ENCODE data around the gene MGAT4B.

Gene MGAT4B

DNA sequence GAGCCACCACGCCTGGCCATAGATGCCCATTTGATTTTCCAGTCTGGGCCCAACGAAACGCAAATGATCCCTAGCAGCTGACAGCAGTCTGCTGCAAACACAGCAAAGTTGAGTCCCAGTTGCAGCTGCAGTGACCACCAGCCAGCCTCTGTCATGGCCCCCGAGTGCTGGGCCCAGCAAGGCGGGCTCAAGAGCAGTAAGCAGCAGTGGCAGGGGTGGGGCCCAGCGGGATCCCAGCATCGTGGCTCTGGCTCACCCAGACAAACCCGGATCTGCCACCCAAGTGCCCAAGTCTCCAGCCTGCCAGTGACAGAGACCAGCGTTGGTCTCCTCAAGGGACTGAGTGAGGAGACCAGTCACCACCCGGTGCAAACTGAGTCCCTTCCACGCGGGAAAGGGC, 19.8 kb downstream of the MGAT4B start:
- no peak overlapping the region for H4K91ac ChIP-seq (ENCODE audit: low read depth, low read length)
- H3K23ac ChIP-seq (ENCODE audit: low read length), result no peak overlapping the region
- H2AK5ac ChIP-seq (ENCODE audit: low read length), result no peak overlapping the region
- H3K4me2 ChIP-seq (ENCODE audit: low read length), result no peak overlapping the region
- H3K4ac ChIP-seq (ENCODE audit: low read depth, low read length), result no peak overlapping the region
- H2BK120ac ChIP-seq (ENCODE audit: insufficient read depth, low read length, poor library complexity), result no peak overlapping the region
- no CpG with 5 or more reads among the region's 12 CpGs for WGBS (ENCODE audit: extremely low coverage, insufficient coverage, insufficient read length)
- H2BK12ac ChIP-seq (ENCODE audit: low read length), result no peak overlapping the region
- no peak overlapping the region for H3K27ac ChIP-seq (ENCODE audit: low read depth, low read length)
- H3K18ac ChIP-seq (ENCODE audit: low read length), result no peak overlapping the region
- no peaks in the 10 kb centered on the region for H3K9me3 ChIP-seq (ENCODE audit: insufficient read depth, low read depth, low read length)
- no peaks in the 10 kb centered on the region for H3K79me1 ChIP-seq (ENCODE audit: low read length)
- H3K4me1 ChIP-seq (ENCODE audit: control insufficient read depth in 1 of 2, insufficient read depth in 2 of 2, low read length in 2 of 2), result peaks cover 4 to 6% of the 10 kb centered on the region in 2 experiments
- H3K9ac ChIP-seq (ENCODE audit: low read length), result no peak overlapping the region
- no peaks in the 10 kb centered on the region for H3K27me3 ChIP-seq (ENCODE audit: insufficient read depth, low read length)
- no peaks in the 10 kb centered on the region for H3K36me3 ChIP-seq (ENCODE audit: control insufficient read depth in 1 of 2, insufficient read depth in 2 of 2, low read length in 2 of 2)
- no peak overlapping the region for H3K4me3 ChIP-seq (ENCODE audit: low read depth, low read length)
- H4K8ac ChIP-seq (ENCODE audit: low read depth, low read length), result no peak overlapping the region
- no peak overlapping the region for H2AFZ ChIP-seq (ENCODE audit: insufficient read depth, low read length, poor library complexity)
- H3K14ac ChIP-seq (ENCODE audit: low read length), result no peak overlapping the region
- H2BK5ac ChIP-seq (ENCODE audit: low read depth, low read length, poor library complexity), result no peak overlapping the region
- H4K12ac ChIP-seq (ENCODE audit: low read depth, low read length), result no peak overlapping the region
- no peaks in the 10 kb centered on the region for H3K79me2 ChIP-seq (ENCODE audit: control insufficient read depth, insufficient read depth, low read length, poor library complexity)
- DNase-seq, result no peak

DNA sequence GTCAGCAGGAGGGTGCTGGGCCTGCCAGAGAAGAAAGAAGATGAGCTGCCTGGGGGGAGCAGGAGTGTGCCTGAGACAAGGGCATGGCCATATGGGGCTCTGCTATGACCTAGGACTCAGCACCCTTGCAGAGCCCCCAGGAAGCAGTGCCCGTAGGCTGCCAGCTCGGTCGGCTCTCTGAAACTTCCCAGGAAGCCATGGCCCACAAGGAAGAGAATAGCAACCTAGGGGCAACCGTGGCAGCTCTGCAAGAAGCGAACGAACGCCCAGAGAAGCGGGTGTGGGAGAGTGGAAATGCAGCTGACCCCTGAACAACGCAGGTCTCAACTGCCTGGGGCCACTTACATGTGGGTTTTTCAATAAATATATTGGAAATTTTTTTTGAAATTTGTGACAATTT, 23.5 kb downstream of the MGAT4B start:
- Histone ChIP-seq H4K12ac (ENCODE audit: low read depth, low read length) (no peak overlapping the region), H3K27me3 (ENCODE audit: insufficient read depth, low read length) (no peaks in the 10 kb centered on the region), H3K14ac (ENCODE audit: low read length) (no peak overlapping the region), H3K36me3 (ENCODE audit: control insufficient read depth in 1 of 2, insufficient read depth in 2 of 2, low read length in 2 of 2) (peaks cover 7 to 12% of the 10 kb centered on the region in 2 experiments), H3K27ac (ENCODE audit: low read depth, low read length) (no peak overlapping the region), H4K8ac (ENCODE audit: low read depth, low read length) (no peak overlapping the region), H3K9me3 (ENCODE audit: insufficient read depth, low read depth, low read length) (no peaks in the 10 kb centered on the region), H2AK5ac (ENCODE audit: low read length) (no peak overlapping the region), H4K91ac (ENCODE audit: low read depth, low read length) (no peak overlapping the region), H2BK5ac (ENCODE audit: low read depth, low read length, poor library complexity) (no peak overlapping the region), H3K4me3 (ENCODE audit: low read depth, low read length) (no peak overlapping the region), H3K79me2 (ENCODE audit: control insufficient read depth, insufficient read depth, low read length, poor library complexity) (no peaks in the 10 kb centered on the region), H3K9ac (ENCODE audit: low read length) (no peak overlapping the region), H3K23ac (ENCODE audit: low read length) (no peak overlapping the region), H3K4ac (ENCODE audit: low read depth, low read length) (no peak overlapping the region), H2AFZ (ENCODE audit: insufficient read depth, low read length, poor library complexity) (no peak overlapping the region), H2BK12ac (ENCODE audit: low read length) (no peak overlapping the region), H2BK120ac (ENCODE audit: insufficient read depth, low read length, poor library complexity) (no peak overlapping the region), H3K4me2 (ENCODE audit: low read length) (no peak overlapping the region), H3K18ac (ENCODE audit: low read length) (no peak overlapping the region), H3K79me1 (ENCODE audit: low read length) (no peaks in the 10 kb centered on the region), H3K4me1 (ENCODE audit: control insufficient read depth in 1 of 2, insufficient read depth in 2 of 2, low read length in 2 of 2) (peaks cover 7 to 12% of the 10 kb centered on the region in 2 experiments)
- DNase-seq, result no peak
- no CpG with 5 or more reads among the region's 9 CpGs for WGBS (ENCODE audit: extremely low coverage, insufficient coverage, insufficient read length)

DNA sequence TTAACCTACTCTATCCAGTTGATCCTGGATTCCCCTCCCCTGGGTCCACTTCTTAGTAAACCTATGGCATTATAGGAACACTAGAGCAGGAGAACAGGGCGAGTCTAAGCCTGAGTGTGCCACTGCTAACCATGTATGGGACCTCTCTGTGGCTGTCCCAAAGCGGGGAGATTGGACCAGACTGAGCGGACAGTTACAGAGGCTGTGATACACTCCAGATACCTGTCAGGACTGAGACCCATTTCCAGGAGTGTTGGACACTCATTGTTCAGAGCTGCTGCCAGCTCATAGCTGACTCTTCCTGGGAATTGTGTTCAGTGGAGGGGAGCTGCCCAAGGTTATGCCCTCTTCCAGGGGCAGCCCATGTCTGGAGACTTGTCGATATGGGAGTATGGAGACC, 24.8 kb downstream of the MGAT4B start:
- no CpG with 5 or more reads among the region's 4 CpGs for WGBS (ENCODE audit: extremely low coverage, insufficient coverage, insufficient read length)

DNA sequence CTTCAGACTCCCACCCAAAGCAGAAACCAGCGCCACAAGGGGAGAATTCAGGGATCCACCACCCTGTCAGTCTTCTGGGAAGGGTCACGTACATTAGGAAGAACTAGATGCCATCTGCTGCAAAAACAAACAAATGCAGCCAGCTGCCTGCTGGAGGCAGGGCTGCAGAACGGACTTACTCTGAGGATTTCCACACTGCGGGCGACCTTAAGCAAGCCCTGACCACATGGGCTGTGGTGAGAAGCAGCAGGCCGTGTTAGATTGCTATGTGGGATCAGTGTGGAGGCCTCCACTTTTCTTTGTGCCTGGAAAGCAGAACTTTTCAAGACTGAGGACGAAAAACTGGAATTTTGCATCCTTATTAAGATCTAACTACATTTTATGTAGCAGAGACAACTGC, 26.3 kb downstream of the MGAT4B start:
- Histone ChIP-seq H2AFZ (ENCODE audit: insufficient read depth, low read length, poor library complexity) (no peak overlapping the region), H3K79me2 (ENCODE audit: control insufficient read depth, insufficient read depth, low read length, poor library complexity) (no peaks in the 10 kb centered on the region), H3K23ac (ENCODE audit: low read length) (no peak overlapping the region), H3K9ac (ENCODE audit: low read length) (no peak overlapping the region), H2BK120ac (ENCODE audit: insufficient read depth, low read length, poor library complexity) (no peak overlapping the region), H3K9me3 (ENCODE audit: insufficient read depth, low read depth, low read length) (no peaks in the 10 kb centered on the region), H3K4me1 (ENCODE audit: control insufficient read depth in 1 of 2, insufficient read depth in 2 of 2, low read length in 2 of 2) (peaks cover 11 to 20% of the 10 kb centered on the region in 2 experiments), H3K18ac (ENCODE audit: low read length) (no peak overlapping the region), H3K4ac (ENCODE audit: low read depth, low read length) (no peak overlapping the region), H3K14ac (ENCODE audit: low read length) (no peak overlapping the region), H3K4me2 (ENCODE audit: low read length) (no peak overlapping the region), H3K36me3 (ENCODE audit: control insufficient read depth in 1 of 2, insufficient read depth in 2 of 2, low read length in 2 of 2) (peaks cover 14 to 27% of the 10 kb centered on the region in 2 experiments), H3K79me1 (ENCODE audit: low read length) (no peaks in the 10 kb centered on the region), H4K8ac (ENCODE audit: low read depth, low read length) (no peak overlapping the region), H3K27ac (ENCODE audit: low read depth, low read length) (no peak overlapping the region), H2BK5ac (ENCODE audit: low read depth, low read length, poor library complexity) (no peak overlapping the region), H3K27me3 (ENCODE audit: insufficient read depth, low read length) (no peaks in the 10 kb centered on the region), H4K12ac (ENCODE audit: low read depth, low read length) (no peak overlapping the region), H3K4me3 (ENCODE audit: low read depth, low read length) (no peak overlapping the region), H2BK12ac (ENCODE audit: low read length) (no peak overlapping the region), H2AK5ac (ENCODE audit: low read length) (no peak overlapping the region), H4K91ac (ENCODE audit: low read depth, low read length) (no peak overlapping the region)
- no peak for DNase-seq
- no CpG with 5 or more reads among the region's 7 CpGs for WGBS (ENCODE audit: extremely low coverage, insufficient coverage, insufficient read length)

More for the DNA sequence above, 24.8 kb downstream of the MGAT4B start:
- H3K18ac ChIP-seq (ENCODE audit: low read length), result no peak overlapping the region
- no peak overlapping the region for H3K14ac ChIP-seq (ENCODE audit: low read length)
- H3K27me3 ChIP-seq (ENCODE audit: insufficient read depth, low read length), result no peaks in the 10 kb centered on the region
- no peak overlapping the region for H4K8ac ChIP-seq (ENCODE audit: low read depth, low read length)
- H3K4ac ChIP-seq (ENCODE audit: low read depth, low read length), result no peak overlapping the region
- H3K4me2 ChIP-seq (ENCODE audit: low read length), result no peak overlapping the region
- no peak overlapping the region for H3K27ac ChIP-seq (ENCODE audit: low read depth, low read length)
- no peak overlapping the region for H2BK12ac ChIP-seq (ENCODE audit: low read length)
- no peak overlapping the region for H3K9ac ChIP-seq (ENCODE audit: low read length)
- H3K4me3 ChIP-seq (ENCODE audit: low read depth, low read length), result no peak overlapping the region
- no peak overlapping the region for H2AFZ ChIP-seq (ENCODE audit: insufficient read depth, low read length, poor library complexity)
- no peak overlapping the region for H2BK120ac ChIP-seq (ENCODE audit: insufficient read depth, low read length, poor library complexity)
- no peak overlapping the region for H2BK5ac ChIP-seq (ENCODE audit: low read depth, low read length, poor library complexity)
- no peak overlapping the region for H3K23ac ChIP-seq (ENCODE audit: low read length)
- peaks cover 7 to 14% of the 10 kb centered on the region in 2 experiments for H3K36me3 ChIP-seq (ENCODE audit: control insufficient read depth in 1 of 2, insufficient read depth in 2 of 2, low read length in 2 of 2)
- H3K4me1 ChIP-seq (ENCODE audit: control insufficient read depth in 1 of 2, insufficient read depth in 2 of 2, low read length in 2 of 2), result peaks cover 11 to 20% of the 10 kb centered on the region in 2 experiments
- no peaks in the 10 kb centered on the region for H3K79me1 ChIP-seq (ENCODE audit: low read length)
- no peaks in the 10 kb centered on the region for H3K9me3 ChIP-seq (ENCODE audit: insufficient read depth, low read depth, low read length)
- no peak for DNase-seq
- H4K91ac ChIP-seq (ENCODE audit: low read depth, low read length), result no peak overlapping the region
- no peaks in the 10 kb centered on the region for H3K79me2 ChIP-seq (ENCODE audit: control insufficient read depth, insufficient read depth, low read length, poor library complexity)
- H4K12ac ChIP-seq (ENCODE audit: low read depth, low read length), result no peak overlapping the region
- H2AK5ac ChIP-seq (ENCODE audit: low read length), result no peak overlapping the region

All from trophoblast cell (in vitro differentiated cells and primary cell).